Transverse colon (tissue), 4 donors: Measurements from ENCODE around the gene PLCG2. TPM values are rescaled to one million over a fixed set of nuclear protein-coding genes. Genes with fewer than 3 reads are reported as not detected.

ENCODE experiments used
- DNase-seq: peaks from one replicate; pipeline ENCODE4 v3.0.0-alpha.2; 2019
- H3K27ac ChIP-seq, 4 donors: fragments of 200-600 bp; sonication (generic); 2 replicates each; pipeline ENCODE4 v1.5.1; 2016 to 2018; ENCODE audit warnings: inconsistent platforms in 4 of 4
- H3K27me3 ChIP-seq: fragments of 200-600 bp; sonication (generic); 2 replicates; pipeline ENCODE4 v1.5.1; 2017; ENCODE audit warnings: inconsistent platforms
- H3K36me3 ChIP-seq, 4 donors: fragments of 200-600 bp; sonication (generic); 2 replicates each; pipeline ENCODE4 v1.5.1; 2017 to 2019; ENCODE audit warnings: inconsistent platforms in 4 of 4
- H3K4me1 ChIP-seq, 4 donors: fragments of 200-600 bp; sonication (generic); 2 replicates each; pipeline ENCODE4 v1.5.1; 2017 to 2020; ENCODE audit warnings: inconsistent platforms in 4 of 4
- H3K4me3 ChIP-seq, 4 donors: fragments of 200-600 bp; sonication (generic); 1 replicate in 1 of 4; 2 replicates in 3 of 4; pipeline versions ENCODE4 v1.5.1 to v1.6.1; 2017 to 2019; ENCODE audit warnings: inconsistent platforms in 4 of 4
- H3K9me3 ChIP-seq, 2 donors: fragments of 200-600 bp; sonication (generic); 2 replicates each; pipeline ENCODE4 v1.5.1; 2017 to 2019; ENCODE audit warnings: inconsistent platforms in 2 of 2
- CTCF ChIP-seq, 5 experiments: fragments of 200-600 bp in 3 of 5; fragments of 450-650 bp in 2 of 5; sonication (generic) in 3 of 5; IDR thresholded peaks; 1 replicate in 2 of 5; 2 replicates in 3 of 5; pipeline ENCODE4 v1.5.1; 2016 to 2017; ENCODE audit warnings: antibody characterized with exemption in 5 of 5, inconsistent platforms in 3 of 5, mild to moderate bottlenecking in 2 of 5, moderate library complexity in 1 of 5
- EP300 ChIP-seq: sonication (generic); formaldehyde crosslinking; IDR thresholded peaks from one replicate; pipeline ENCODE4 v1.6.1; 2017; ENCODE audit warnings: antibody characterized with exemption, low read depth
- POLR2A ChIP-seq: fragments of 450-650 bp; IDR thresholded peaks from one replicate; pipeline ENCODE4 v1.6.1; 2016; ENCODE audit warnings: antibody characterized with exemption, mild to moderate bottlenecking, moderate library complexity
- POLR2AphosphoS5 ChIP-seq, 3 donors: sonication (generic); formaldehyde crosslinking; IDR thresholded peaks; one replicate each; pipeline ENCODE4 v1.6.1; 2016; ENCODE audit warnings: antibody characterized with exemption in 3 of 3
- WGBS, 2 donors: methylation state at CpG; one replicate each; pipeline ENCODE4 v1.1.5; 2018; ENCODE audit warnings: low coverage in 1 of 2; 5-methylcytosine and 5-hydroxymethylcytosine counted together
- in situ Hi-C, 4 donors: fragments of 200-750 bp; cut with MboI; loops; one replicate each; pipeline versions ENCODE4 v1.15.0 to v1.15.1; 2017; ENCODE audit warnings: low sequenced_read_pairs in 3 of 4, low pct_ligation_motif_present in 1 of 4, low pct_unique_long_range_greater_than_20kb in 1 of 4
- intact Hi-C: fragments of 100-400 bp; cut with DNase I; formaldehyde crosslinking; loops from one replicate; pipeline ENCODE4 v1.15.1; 2023; ENCODE audit warnings: low total_unique reads
- total RNA-seq, 4 donors: library from RNA; depleted of rRNA; stranded (reverse); fragments of >200 nt; gene quantifications; one replicate each; pipeline ENCODE4 v1.1.0, GENCODE V29; 2016

PLCG2 gene
- total RNA-seq, 4 donors from 2014 or later, result 9.0 to 65.9 (median 28.6) TPM

DNA sequence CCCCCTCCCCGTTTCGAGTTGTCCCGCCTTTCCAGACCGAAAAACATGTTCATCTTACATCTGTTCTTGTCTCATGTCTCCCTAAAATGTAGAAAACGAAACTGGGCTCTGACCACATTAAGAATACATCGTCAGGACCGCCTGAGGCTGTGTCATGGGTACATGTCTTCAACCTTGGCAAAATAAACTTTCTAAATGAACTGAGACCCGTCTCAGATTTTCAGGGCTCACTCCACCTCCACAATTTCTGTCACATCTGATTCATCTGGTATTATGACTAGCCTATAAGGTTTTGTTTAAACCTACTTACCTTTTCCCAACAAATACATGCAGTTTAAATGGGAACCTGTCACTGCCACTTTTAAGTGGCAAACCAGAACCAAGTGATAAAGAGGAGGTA, 231.6 kb downstream of the PLCG2 start:
- TF ChIP-seq POLR2AphosphoS5 (IDR thresholded peaks at IDR 0.05) (no peak), POLR2A (no peak), CTCF (IDR thresholded peaks at IDR 0.05) (no peak), EP300 (no peak)
- in situ Hi-C loops, result no loop called here
- 78 to 88% methylated on average over 8 of the region's 8 CpGs for WGBS, 2 donors
- DNase-seq, result no peak
- H3K27ac ChIP-seq, result peak overlapping the region in 1 of 4 donors; percentile 58
- H3K4me1 ChIP-seq, result peaks cover 0 to 7% (median 2%) of the 10 kb centered on the region in 4 donors
- H3K36me3 ChIP-seq, result peaks cover 0 to 4% (median 0%) of the 10 kb centered on the region in 4 donors
- intact Hi-C loops, result no loop called here
- peak overlapping the region; percentile 47 to 72 (median 58) for H3K4me3 ChIP-seq
- peaks cover 4% of the 10 kb centered on the region for H3K27me3 ChIP-seq
- peaks cover 9 to 12% of the 10 kb centered on the region in 2 donors for H3K9me3 ChIP-seq

GRCh38 chr16:82011199-82011641, 232.1 kb downstream of the PLCG2 start, which contains the start of gene SDR42E1:
Gene SDR42E1 (minus strand): TSS chr16:82011470. CDS start chr16:82000858, 10,612 bp downstream.
- H3K27ac ChIP-seq, result peak within 1 kb of the TSS in 3 of 4 donors; percentile 47 to 58 (median 57)
- H3K4me3 ChIP-seq, result peak within 1 kb of the TSS; percentile 47 to 72 (median 58)
- peak; percentile 85 for DNase-seq
- H3K36me3 ChIP-seq, result peaks cover 0 to 4% (median 0%) of the 10 kb centered on the region in 4 donors
- H3K4me1 ChIP-seq, result peaks cover 0 to 7% (median 2%) of the 10 kb centered on the region in 4 donors
- 17% methylated on average over 28 of the region's 32 CpGs; no CpG with 5 or more reads in 1 of the 2 donors for WGBS, 2 donors
- no peak for TF ChIP-seq EP300
- peak; percentile 23 for TF ChIP-seq POLR2A
- H3K27me3 ChIP-seq, result peaks cover 4% of the 10 kb centered on the region
- intact Hi-C loops (no loop called here), in situ Hi-C loops (no loop called here)
- peaks cover 9 to 12% of the 10 kb centered on the region in 2 donors for H3K9me3 ChIP-seq

Other genes starting within 250 kb of the PLCG2 start
- 10 to 100 TPM in 1 of 4 donors, 1 to 10 TPM in 3; 3.4 to 12.2 (median 7.7) TPM for gene SDR42E1, start 232.2 kb downstream of the PLCG2 start, total RNA-seq